Gastrocnemius medialis (tissue), 4 donors: ENCODE measurements around the gene ZNF354C.

ENCODE experiments used
- CTCF ChIP-seq, 5 experiments: fragments of 450-650 bp in 3 of 5; fragments of 200-600 bp in 2 of 5; sonication (generic) in 2 of 5; IDR thresholded peaks in 4 of 5; conservative IDR thresholded peaks in 1 of 5; 1 replicate in 4 of 5; 2 replicates in 1 of 5; pipeline ENCODE4 v1.5.1; 2016 to 2019; ENCODE audit warnings: antibody characterized with exemption in 5 of 5, mild to moderate bottlenecking in 3 of 5, moderate library complexity in 3 of 5
- POLR2A ChIP-seq, 2 donors: fragments of 450-650 bp; IDR thresholded peaks; one replicate each; pipeline ENCODE4 v1.6.1; 2017; ENCODE audit warnings: antibody characterized with exemption in 2 of 2, mild to moderate bottlenecking in 2 of 2, moderate library complexity in 2 of 2

- TF ChIP-seq CTCF (IDR thresholded peaks at IDR 0.05 in 4 of 5, conservative IDR thresholded peaks at IDR 0.05 in 1 of 5): no peak
- TF ChIP-seq POLR2A (IDR thresholded peaks at IDR 0.05): no peak
These were observed 5.3 kb upstream of the ZNF354C start for GRCh38 chr5:179054876-179055275.
